ENCODE data around the gene SETD6. TPM values are rescaled to one million over a fixed set of nuclear protein-coding genes. Genes with fewer than 3 reads are reported as not detected.

The SETD6 gene
- total and polyA plus RNA-seq, 4 donors: 10.6 to 21.5 (median 15.6) TPM

GRCh38 chr16:58481931-58482330, 33.4 kb upstream of the SETD6 start:
- H3K27me3 ChIP-seq (ENCODE audit: control insufficient read depth in 3 of 3, insufficient read depth in 3 of 3, low read length in 2 of 3): peaks cover 0 to 9% (median 4%) of the 10 kb centered on the region in 3 donors
- TF ChIP-seq, protein P1, sequence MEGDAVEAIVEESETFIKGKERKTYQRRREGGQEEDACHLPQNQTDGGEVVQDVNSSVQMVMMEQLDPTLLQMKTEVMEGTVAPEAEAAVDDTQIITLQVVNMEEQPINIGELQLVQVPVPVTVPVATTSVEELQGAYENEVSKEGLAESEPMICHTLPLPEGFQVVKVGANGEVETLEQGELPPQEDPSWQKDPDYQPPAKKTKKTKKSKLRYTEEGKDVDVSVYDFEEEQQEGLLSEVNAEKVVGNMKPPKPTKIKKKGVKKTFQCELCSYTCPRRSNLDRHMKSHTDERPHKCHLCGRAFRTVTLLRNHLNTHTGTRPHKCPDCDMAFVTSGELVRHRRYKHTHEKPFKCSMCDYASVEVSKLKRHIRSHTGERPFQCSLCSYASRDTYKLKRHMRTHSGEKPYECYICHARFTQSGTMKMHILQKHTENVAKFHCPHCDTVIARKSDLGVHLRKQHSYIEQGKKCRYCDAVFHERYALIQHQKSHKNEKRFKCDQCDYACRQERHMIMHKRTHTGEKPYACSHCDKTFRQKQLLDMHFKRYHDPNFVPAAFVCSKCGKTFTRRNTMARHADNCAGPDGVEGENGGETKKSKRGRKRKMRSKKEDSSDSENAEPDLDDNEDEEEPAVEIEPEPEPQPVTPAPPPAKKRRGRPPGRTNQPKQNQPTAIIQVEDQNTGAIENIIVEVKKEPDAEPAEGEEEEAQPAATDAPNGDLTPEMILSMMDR (IDR thresholded peaks at IDR 0.05; ENCODE audit: control extremely low read depth, extremely low read depth): no peak
- DNase-seq: no peak
- peak overlapping the region in 1 of 2 donors; percentile 38 for H3K27ac ChIP-seq (ENCODE audit: low read depth in 1 of 2, low read length in 1 of 2)
- ATAC-seq (ENCODE audit: insufficient read depth, low FRiP score): no peak
- H3K4me1 ChIP-seq (ENCODE audit: control insufficient read depth in 5 of 5, insufficient read depth in 5 of 5, low read length in 5 of 5): peaks cover 0 to 9% (median 0%) of the 10 kb centered on the region in 5 donors
- no peaks in the 10 kb centered on the region for H3K9me3 ChIP-seq (ENCODE audit: control insufficient read depth in 4 of 4, insufficient read depth in 3 of 4, low read length in 3 of 4)
- no peak overlapping the region for H3K4me3 ChIP-seq
- WGBS, 2 donors: 79 to 80% methylated on average over 8 of the region's 8 CpGs
- H3K36me3 ChIP-seq (ENCODE audit: control insufficient read depth in 4 of 4, insufficient read depth in 4 of 4, low read length in 4 of 4): no peaks in the 10 kb centered on the region
- H3K9ac ChIP-seq (ENCODE audit: insufficient read depth in 1 of 2, low read length in 2 of 2): no peak overlapping the region

DNA sequence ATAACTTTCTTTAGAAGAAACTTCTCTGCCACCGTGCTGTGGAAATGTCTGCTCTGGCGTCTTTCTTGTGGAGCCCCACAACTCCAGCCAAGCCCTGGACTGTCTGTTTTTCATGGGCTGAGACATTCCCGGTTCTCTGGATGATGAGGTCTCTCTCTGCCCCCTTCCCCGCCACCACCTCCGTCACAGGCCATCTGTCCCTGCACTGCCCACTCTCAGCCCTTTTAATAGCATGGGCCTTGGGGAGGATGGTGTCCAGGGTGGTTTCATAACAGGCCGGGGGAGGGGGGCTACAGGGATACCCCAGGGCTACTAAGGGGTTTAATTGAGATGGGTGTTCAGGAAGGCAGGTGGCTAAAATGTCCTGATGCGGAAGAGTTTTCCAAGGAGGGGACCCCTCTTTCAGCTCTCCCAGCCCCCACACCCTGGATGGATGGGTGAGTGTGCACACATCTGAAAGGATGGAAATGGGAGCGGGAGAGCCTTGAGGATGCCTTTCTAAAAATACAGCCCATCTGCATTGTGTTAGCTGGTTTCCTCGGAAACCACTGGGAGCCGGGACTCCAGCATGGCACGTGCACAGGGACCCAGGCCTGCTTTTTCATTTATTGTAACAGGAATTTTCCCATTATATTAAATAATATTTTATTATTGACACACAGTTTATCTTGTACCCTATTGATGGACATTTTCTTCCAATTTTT, 30.0 kb upstream of the SETD6 start:
- Histone ChIP-seq H3K4me1 (ENCODE audit: control insufficient read depth in 5 of 5, insufficient read depth in 5 of 5, low read length in 5 of 5) (peaks cover 0 to 6% (median 0%) of the 10 kb centered on the region in 5 donors), H3K27me3 (ENCODE audit: control insufficient read depth in 3 of 3, insufficient read depth in 3 of 3, low read length in 2 of 3) (peaks cover 0 to 4% (median 3%) of the 10 kb centered on the region in 3 donors), H3K36me3 (ENCODE audit: control insufficient read depth in 4 of 4, insufficient read depth in 4 of 4, low read length in 4 of 4) (no peaks in the 10 kb centered on the region), H3K9ac (ENCODE audit: insufficient read depth in 1 of 2, low read length in 2 of 2) (no peak overlapping the region), H3K27ac (ENCODE audit: low read depth in 1 of 2, low read length in 1 of 2) (peak overlapping the region in 1 of 2 donors; percentile 62), H3K4me3 (no peak overlapping the region), H3K9me3 (ENCODE audit: control insufficient read depth in 4 of 4, insufficient read depth in 3 of 4, low read length in 3 of 4) (no peaks in the 10 kb centered on the region)
- WGBS, 2 donors: 80 to 81% methylated on average over 11 of the region's 11 CpGs
- TF ChIP-seq, protein P1 (IDR thresholded peaks at IDR 0.05; ENCODE audit: control extremely low read depth, extremely low read depth): no peak
- DNase-seq: no peak
- no peak for ATAC-seq (ENCODE audit: insufficient read depth, low FRiP score)

GRCh38 chr16:58487566-58488351, 27.6 kb upstream of the SETD6 start:
- peaks cover 0 to 5% (median 0%) of the 10 kb centered on the region in 5 donors for H3K4me1 ChIP-seq (ENCODE audit: control insufficient read depth in 5 of 5, insufficient read depth in 5 of 5, low read length in 5 of 5)
- H3K4me3 ChIP-seq: no peak overlapping the region
- ATAC-seq (ENCODE audit: insufficient read depth, low FRiP score): peak; percentile 93
- no peak overlapping the region for H3K9ac ChIP-seq (ENCODE audit: insufficient read depth in 1 of 2, low read length in 2 of 2)
- peak overlapping the region in 1 of 2 donors; percentile 43 for H3K27ac ChIP-seq (ENCODE audit: low read depth in 1 of 2, low read length in 1 of 2)
- 21 to 22% methylated on average over 42 to 43 of the region's 43 CpGs for WGBS, 2 donors
- DNase-seq: peak; percentile 82 to 87 (median 87)
- H3K36me3 ChIP-seq (ENCODE audit: control insufficient read depth in 4 of 4, insufficient read depth in 4 of 4, low read length in 4 of 4): no peaks in the 10 kb centered on the region
- no peaks in the 10 kb centered on the region for H3K9me3 ChIP-seq (ENCODE audit: control insufficient read depth in 4 of 4, insufficient read depth in 3 of 4, low read length in 3 of 4)
- TF ChIP-seq, protein P1 (IDR thresholded peaks at IDR 0.05; ENCODE audit: control extremely low read depth, extremely low read depth): peak; percentile 92
- no peaks in the 10 kb centered on the region for H3K27me3 ChIP-seq (ENCODE audit: control insufficient read depth in 3 of 3, insufficient read depth in 3 of 3, low read length in 2 of 3)

All from lung (tissue), 12 donors.